Panc1 (cell line): ENCODE measurements around the gene PTRHD1. TPM values are rescaled to one million over a fixed set of nuclear protein-coding genes. Genes with fewer than 3 reads are reported as not detected.
A peak's percentile ranks its signal among the peaks of the same experiment; 100 is the strongest.

Source experiments
- ATAC-seq: fragments of 200-7000 bp; cut with Tn5 transposase; 2 replicates; pipeline ENCODE4 v1.9.1; 2020; ENCODE audit warnings: mild to moderate bottlenecking, moderate library complexity
- BruUV-seq: library from RNA; stranded (reverse); fragments of 400-500 nt; replicated peaks from 2 replicates; lab custom pipeline; 2021; lab: Mats Ljungman, UMichigan
- CTCF ChIA-PET: fragments of 300-600 bp; sonication (Branson Sonifier 250); formaldehyde crosslinking; loops from one replicate; lab custom pipeline; 2022; ENCODE audit warnings: antibody characterized with exemption; lab: Charles Lee
- POLR2A ChIA-PET: fragments of 300-600 bp; sonication (Branson Sonifier 250); formaldehyde crosslinking; loops from one replicate; lab custom pipeline; 2022; ENCODE audit warnings: antibody characterized with exemption; lab: Charles Lee
- DNase-seq: peaks from one replicate; pipeline ENCODE4 v3.0.0-alpha.2; 2010; ENCODE audit warnings: low read depth, low spot score
- H3K27ac ChIP-seq: 2 replicates; pipeline ENCODE4 v1.5.1; 2011; ENCODE audit warnings: mild to moderate bottlenecking, low read length, inconsistent platforms
- H3K27me3 ChIP-seq: fragments of 200-500 bp; sonication (Bioruptor generic); 2 replicates; pipeline ENCODE4 v1.6.0; 2014; ENCODE audit warnings: low read length, inconsistent platforms; ENCODE audit not compliant: control insufficient read depth, insufficient read depth
- H3K36me3 ChIP-seq: fragments of 200-500 bp; sonication (Bioruptor generic); 2 replicates; pipeline ENCODE4 v1.5.1; 2014; ENCODE audit warnings: inconsistent platforms, mild to moderate bottlenecking, low read length, moderate library complexity; ENCODE audit not compliant: control insufficient read depth, insufficient read depth
- H3K4me1 ChIP-seq: 2 replicates; pipeline ENCODE4 v1.5.1; 2011; ENCODE audit warnings: inconsistent platforms, mild to moderate bottlenecking, low read length, moderate library complexity; ENCODE audit not compliant: control insufficient read depth, insufficient read depth
- H3K4me3 ChIP-seq, 2 experiments: 2 replicates each; pipeline ENCODE4 v1.5.1; 2011 to 2012; ENCODE audit warnings: low read depth in 2 of 2, low read length in 2 of 2, mild to moderate bottlenecking in 2 of 2, inconsistent platforms in 1 of 2, moderate library complexity in 1 of 2
- H3K9me3 ChIP-seq: fragments of 200-500 bp; sonication (Bioruptor generic); 2 replicates; pipeline ENCODE4 v1.5.1; 2014; ENCODE audit warnings: low read depth, mild to moderate bottlenecking, inconsistent platforms, low read length, moderate library complexity; ENCODE audit not compliant: control insufficient read depth, insufficient read depth
- POLR2AphosphoS5 ChIP-seq: IDR thresholded peaks from 2 replicates; pipeline ENCODE4 v1.6.1; 2012; ENCODE audit warnings: mild to moderate bottlenecking, low read depth, low read length, moderate library complexity
- SIN3A ChIP-seq: IDR thresholded peaks from 2 replicates; pipeline ENCODE4 v1.6.1; 2012; ENCODE audit warnings: low read depth, mild to moderate bottlenecking, low read length, moderate library complexity, borderline replicate concordance; ENCODE audit not compliant: insufficient read depth
- TCF7L2 ChIP-seq: IDR thresholded peaks from 2 replicates; pipeline ENCODE4 v1.6.1; 2011; ENCODE audit warnings: mild to moderate bottlenecking, low read depth, low read length, inconsistent platforms
- in situ Hi-C: cut with HindIII; loops from 2 replicates; pipeline ENCODE4 v1.10.0; 2016; ENCODE audit warnings: low sequenced_read_pairs, low pct_unique_long_range_greater_than_20kb
- intact Hi-C: fragments of 100-400 bp; cut with micrococcal nuclease; formaldehyde crosslinking; loops from one replicate; pipeline ENCODE4 v1.10.0; 2022; ENCODE audit not compliant: unreplicated experiment
- total RNA-seq: library from RNA; stranded (reverse); gene quantifications from one replicate; pipeline ENCODE4 v1.2.1, GENCODE V29; 2021; ENCODE audit not compliant: unreplicated experiment
- TF ChIP-seq, protein P1 (sequence below), 2 experiments: IDR thresholded peaks; 2 replicates each; pipeline ENCODE4 v1.6.1; 2011 to 2012; ENCODE audit warnings: low read depth in 2 of 2, control low read depth in 1 of 2, low read length in 1 of 2, mild to moderate bottlenecking in 1 of 2, moderate library complexity in 1 of 2; ENCODE audit not compliant: insufficient read depth in 1 of 2
- TF ChIP-seq, protein P2 (sequence below): fragments of 450-650 bp; IDR thresholded peaks from 2 replicates; pipeline ENCODE4 v1.5.1; 2017; ENCODE audit warnings: mild to moderate bottlenecking

Gene PTRHD1
- total RNA-seq, 1 experiment from 2014 or later = 55.1 TPM

DNA sequence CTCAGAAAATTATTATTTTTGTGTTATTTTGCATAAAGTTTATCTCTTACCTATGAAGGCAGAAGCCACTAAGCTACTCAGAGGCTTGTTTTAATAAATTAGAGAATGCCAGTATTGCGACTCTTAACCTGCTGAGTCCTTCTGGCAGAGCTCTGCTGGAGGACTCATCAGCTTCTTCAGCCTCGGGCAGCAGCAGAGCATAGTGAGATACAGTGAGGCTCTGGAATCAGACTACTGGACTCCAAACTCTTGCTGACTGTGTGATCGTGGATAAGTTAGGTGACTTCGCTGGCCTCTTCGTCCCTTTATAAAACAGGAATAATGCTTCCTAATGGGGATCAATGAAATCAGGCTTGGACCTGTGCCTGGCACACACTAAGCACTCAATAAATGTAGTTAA, 1.7 kb downstream of the PTRHD1 start:
- ATAC-seq (no peak), DNase-seq (no peak)
- TF ChIP-seq, protein P1, sequence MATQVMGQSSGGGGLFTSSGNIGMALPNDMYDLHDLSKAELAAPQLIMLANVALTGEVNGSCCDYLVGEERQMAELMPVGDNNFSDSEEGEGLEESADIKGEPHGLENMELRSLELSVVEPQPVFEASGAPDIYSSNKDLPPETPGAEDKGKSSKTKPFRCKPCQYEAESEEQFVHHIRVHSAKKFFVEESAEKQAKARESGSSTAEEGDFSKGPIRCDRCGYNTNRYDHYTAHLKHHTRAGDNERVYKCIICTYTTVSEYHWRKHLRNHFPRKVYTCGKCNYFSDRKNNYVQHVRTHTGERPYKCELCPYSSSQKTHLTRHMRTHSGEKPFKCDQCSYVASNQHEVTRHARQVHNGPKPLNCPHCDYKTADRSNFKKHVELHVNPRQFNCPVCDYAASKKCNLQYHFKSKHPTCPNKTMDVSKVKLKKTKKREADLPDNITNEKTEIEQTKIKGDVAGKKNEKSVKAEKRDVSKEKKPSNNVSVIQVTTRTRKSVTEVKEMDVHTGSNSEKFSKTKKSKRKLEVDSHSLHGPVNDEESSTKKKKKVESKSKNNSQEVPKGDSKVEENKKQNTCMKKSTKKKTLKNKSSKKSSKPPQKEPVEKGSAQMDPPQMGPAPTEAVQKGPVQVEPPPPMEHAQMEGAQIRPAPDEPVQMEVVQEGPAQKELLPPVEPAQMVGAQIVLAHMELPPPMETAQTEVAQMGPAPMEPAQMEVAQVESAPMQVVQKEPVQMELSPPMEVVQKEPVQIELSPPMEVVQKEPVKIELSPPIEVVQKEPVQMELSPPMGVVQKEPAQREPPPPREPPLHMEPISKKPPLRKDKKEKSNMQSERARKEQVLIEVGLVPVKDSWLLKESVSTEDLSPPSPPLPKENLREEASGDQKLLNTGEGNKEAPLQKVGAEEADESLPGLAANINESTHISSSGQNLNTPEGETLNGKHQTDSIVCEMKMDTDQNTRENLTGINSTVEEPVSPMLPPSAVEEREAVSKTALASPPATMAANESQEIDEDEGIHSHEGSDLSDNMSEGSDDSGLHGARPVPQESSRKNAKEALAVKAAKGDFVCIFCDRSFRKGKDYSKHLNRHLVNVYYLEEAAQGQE (IDR thresholded peaks at IDR 0.05; ENCODE audit: insufficient read depth in 1 of 2, low read depth in 2 of 2, low read length in 1 of 2) = 0 out of 4 replicates have a peak, but pooled peaks of 1 of the 2 experiments have one; percentile 12
- no peak for TF ChIP-seq POLR2AphosphoS5
- ChIA-PET POLR2A (interaction anchor here (0.6 kb wide), 1 partner anchor 44 kb away, joined by 4 read pairs; no protein-coding TSS in a partner anchor), CTCF (interaction anchor here (0.7 to 1.0 kb wide), 2 partner anchors 13 to 382 kb away, joined by 3 to 15 read pairs; no protein-coding TSS in a partner anchor)
- Histone ChIP-seq H3K27me3 (no peaks in the 10 kb centered on the region), H3K4me1 (peaks cover 27% of the 10 kb centered on the region), H3K27ac (peak overlapping the region; percentile 89), H3K36me3 (peaks cover 6% of the 10 kb centered on the region; the same call in 1 of the 2 replicates), H3K9me3 (no peaks in the 10 kb centered on the region), H3K4me3 (peak overlapping the region; percentile 70 to 80; a peak in 3 of 4 replicates)
- in situ Hi-C loops (no loop called here), intact Hi-C loops (no loop called here)
- no TSS peak for BruUV-seq

DNA sequence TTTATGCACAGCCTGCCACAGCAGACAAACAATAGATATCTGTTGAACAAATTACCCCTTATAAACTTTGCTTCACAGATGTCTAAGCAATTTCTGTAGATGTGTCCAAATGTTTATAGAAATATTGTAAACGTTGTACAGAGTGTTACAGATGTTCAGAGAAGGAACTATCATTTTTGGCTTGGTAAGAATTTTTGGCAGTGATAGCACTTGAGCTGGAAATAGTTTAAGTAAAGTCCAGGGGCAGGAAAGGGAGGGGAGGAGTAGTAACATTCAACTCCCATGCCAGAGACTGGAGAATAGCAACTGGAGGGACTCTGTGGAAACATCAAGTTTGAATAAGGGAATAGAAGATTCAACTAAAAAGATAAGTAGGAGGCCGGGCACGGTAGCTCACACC, 4.4 kb downstream of the PTRHD1 start:
- ATAC-seq = no peak
- no peak overlapping the region for H3K4me3 ChIP-seq
- no peak overlapping the region for H3K27ac ChIP-seq
- BruUV-seq = no TSS peak
- CTCF ChIA-PET = no interaction called here
- H3K27me3 ChIP-seq = no peaks in the 10 kb centered on the region
- in situ Hi-C loops = no loop called here
- intact Hi-C loops = no loop called here
- DNase-seq = no peak
- H3K36me3 ChIP-seq = no peaks in the 10 kb centered on the region; the same call in 1 of the 2 replicates
- no peaks in the 10 kb centered on the region for H3K9me3 ChIP-seq
- TF ChIP-seq, protein P2, sequence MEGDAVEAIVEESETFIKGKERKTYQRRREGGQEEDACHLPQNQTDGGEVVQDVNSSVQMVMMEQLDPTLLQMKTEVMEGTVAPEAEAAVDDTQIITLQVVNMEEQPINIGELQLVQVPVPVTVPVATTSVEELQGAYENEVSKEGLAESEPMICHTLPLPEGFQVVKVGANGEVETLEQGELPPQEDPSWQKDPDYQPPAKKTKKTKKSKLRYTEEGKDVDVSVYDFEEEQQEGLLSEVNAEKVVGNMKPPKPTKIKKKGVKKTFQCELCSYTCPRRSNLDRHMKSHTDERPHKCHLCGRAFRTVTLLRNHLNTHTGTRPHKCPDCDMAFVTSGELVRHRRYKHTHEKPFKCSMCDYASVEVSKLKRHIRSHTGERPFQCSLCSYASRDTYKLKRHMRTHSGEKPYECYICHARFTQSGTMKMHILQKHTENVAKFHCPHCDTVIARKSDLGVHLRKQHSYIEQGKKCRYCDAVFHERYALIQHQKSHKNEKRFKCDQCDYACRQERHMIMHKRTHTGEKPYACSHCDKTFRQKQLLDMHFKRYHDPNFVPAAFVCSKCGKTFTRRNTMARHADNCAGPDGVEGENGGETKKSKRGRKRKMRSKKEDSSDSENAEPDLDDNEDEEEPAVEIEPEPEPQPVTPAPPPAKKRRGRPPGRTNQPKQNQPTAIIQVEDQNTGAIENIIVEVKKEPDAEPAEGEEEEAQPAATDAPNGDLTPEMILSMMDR = no peak
- TF ChIP-seq, protein P1 (IDR thresholded peaks at IDR 0.05; ENCODE audit: insufficient read depth in 1 of 2, low read depth in 2 of 2, low read length in 1 of 2) = no peak
- TF ChIP-seq TCF7L2 (no peak), SIN3A (no peak), POLR2AphosphoS5 (no peak)
- POLR2A ChIA-PET = no interaction called here
- H3K4me1 ChIP-seq = peaks cover 13% of the 10 kb centered on the region
